GM20000 (cell line): Measurements from ENCODE around the gene ALG14.

ENCODE experiments used
- DNase-seq: peaks from one replicate; pipeline ENCODE4 v3.0.0; 2012; ENCODE audit warnings: low spot score
- TF ChIP-seq, protein P1 (sequence below): IDR thresholded peaks from 2 replicates; pipeline ENCODE4 v1.5.1; 2012; ENCODE audit warnings: mild to moderate bottlenecking, control low read depth; ENCODE audit errors: extremely low read depth, missing control alignments

Gene ALG14

DNA sequence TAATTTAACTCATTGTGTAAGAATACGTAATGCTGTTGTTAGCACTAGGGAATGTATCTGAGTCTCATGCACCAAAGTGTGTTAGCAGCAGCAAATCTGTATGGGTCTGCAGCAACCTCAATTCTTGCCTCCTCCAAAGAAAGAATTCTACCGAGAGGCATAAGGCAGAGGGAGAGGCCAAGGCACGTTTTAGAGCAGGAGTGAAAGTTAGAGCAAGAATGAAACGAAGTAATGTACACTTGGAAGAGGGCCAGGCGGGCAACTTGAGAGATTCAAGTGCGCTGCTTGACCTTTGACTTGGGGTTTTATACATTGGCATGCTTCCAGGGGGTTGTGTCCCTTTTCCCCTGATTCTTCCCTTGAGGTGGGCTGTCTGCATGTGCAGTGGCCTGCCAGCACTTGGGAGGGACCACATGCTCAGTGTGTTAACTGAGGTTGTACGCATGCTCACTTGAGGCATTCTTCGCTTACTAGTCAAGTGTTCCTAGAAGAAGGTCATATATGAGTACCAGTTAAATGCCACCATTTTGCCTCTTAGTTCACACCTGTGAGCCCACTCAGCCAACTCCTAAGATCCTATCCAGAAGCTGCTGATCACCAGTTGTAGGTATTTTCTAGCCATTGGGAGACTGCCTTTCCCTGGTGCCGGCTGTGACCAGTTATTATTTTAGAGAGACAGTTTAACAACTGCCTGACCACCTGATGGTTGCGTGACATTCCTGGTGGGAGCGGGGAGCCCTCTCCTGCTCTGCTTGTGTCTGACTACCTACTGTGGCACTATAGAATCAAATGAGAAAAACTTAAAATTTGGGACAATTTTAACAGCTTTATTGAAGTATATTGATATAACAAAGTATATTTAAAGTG, 143.2 kb downstream of the ALG14 start:
- no peak for DNase-seq
- TF ChIP-seq, protein P1, sequence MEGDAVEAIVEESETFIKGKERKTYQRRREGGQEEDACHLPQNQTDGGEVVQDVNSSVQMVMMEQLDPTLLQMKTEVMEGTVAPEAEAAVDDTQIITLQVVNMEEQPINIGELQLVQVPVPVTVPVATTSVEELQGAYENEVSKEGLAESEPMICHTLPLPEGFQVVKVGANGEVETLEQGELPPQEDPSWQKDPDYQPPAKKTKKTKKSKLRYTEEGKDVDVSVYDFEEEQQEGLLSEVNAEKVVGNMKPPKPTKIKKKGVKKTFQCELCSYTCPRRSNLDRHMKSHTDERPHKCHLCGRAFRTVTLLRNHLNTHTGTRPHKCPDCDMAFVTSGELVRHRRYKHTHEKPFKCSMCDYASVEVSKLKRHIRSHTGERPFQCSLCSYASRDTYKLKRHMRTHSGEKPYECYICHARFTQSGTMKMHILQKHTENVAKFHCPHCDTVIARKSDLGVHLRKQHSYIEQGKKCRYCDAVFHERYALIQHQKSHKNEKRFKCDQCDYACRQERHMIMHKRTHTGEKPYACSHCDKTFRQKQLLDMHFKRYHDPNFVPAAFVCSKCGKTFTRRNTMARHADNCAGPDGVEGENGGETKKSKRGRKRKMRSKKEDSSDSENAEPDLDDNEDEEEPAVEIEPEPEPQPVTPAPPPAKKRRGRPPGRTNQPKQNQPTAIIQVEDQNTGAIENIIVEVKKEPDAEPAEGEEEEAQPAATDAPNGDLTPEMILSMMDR, result no peak

DNA sequence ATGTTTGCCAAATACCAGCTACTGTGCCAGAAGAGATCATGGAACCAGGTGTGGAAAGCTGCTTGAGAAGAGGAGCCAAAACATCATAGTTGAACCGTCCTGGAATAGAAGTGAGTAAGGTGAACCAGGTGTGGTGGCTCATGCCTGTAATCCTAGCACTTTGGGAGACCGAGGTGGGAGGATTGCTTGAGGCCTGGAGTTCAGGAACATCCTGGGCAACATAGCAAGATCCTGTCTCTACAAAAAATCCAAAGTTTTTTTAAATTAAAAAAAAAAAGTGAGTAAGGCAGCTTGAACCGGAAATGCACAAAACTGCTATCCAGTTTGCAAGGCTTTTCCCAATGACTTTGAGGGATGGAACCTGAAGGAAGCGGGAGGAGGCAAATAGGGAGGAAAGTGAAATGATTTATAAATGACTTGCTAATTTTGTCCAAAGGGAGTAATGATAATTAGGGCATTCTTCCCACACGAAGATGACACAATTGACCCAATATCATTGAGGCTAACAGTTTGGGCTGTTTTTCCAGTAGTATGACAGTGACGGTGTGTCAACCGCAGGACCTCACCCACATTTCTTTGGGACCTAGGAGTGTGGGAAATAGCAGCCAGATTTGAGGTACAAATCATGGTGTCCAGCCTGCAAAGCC, 144.3 kb downstream of the ALG14 start:
- no peak for DNase-seq
- TF ChIP-seq, protein P1, result no peak

DNA sequence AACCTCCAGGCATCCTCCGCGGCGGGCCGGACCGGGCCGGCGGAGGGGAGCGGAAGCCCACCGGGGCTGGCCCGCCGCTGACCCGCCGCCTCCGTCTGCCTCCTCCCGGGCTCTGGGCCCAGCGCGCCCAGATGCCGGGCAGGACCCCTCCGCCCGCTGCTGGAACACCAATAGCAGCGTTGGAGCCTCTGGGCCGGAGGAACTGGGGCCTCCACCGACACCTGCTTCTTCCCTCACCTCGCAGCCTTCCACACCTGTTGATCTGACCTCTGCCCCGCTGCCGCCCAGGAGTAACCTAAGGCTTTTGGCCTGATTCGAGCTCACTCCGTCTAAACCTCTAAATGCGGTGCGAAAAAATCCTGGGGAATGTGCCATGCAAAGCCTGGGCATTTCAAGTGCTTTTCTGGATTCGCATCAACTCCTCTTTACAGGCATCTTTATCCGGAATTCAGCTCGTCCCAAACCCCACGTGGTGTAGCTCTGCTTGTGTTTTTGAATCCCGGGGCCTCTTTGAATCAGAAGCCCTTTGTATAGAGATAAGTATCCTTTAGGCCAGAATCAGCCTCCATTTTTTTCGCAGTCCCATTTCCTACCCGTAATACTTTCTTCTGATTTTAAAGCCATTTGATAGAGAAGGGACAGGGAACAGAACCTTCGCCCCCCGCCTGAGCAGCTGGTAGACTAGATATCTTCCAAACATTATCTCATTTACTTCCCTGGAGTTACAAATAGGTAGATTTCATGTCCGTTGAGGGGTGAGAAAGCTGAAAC, 145.2 kb downstream of the ALG14 start:
- TF ChIP-seq, protein P1, result no peak

DNA sequence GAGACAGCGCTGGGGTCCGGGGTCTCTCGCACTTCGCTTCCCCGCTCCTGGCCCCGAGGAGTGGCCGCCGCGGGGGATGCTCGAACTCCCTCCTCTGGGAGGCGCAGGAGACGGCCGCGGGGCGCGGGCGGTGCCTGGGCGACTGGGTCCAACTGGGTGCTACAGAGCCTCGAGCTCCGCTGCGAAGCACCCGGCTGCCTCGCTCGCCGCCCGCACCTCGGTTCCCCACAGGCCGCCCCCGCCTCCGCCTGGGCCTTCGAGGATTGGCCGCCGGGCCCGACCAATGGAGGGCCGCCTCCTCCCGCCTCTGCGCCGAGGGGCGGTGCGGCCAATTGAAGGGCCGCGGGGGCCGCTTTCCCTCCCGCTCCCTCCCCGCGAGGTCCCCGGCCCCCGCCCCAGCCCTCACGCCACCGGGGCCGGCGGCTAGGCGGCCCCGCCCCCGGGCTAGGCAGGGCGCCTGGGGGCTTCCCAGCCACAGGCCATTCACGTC, 145.8 kb downstream of the ALG14 start, which contains the start of gene CNN3:
TSS of gene CNN3 (minus strand) at position 196 of the 490 bp plus-strand sequence. CDS start 216 bp downstream, outside the sequence.
- DNase-seq, result peak; percentile 96
- TF ChIP-seq, protein P1, result no peak

More for the DNA sequence above, 145.2 kb downstream of the ALG14 start:
- DNase-seq, result no peak

DNA sequence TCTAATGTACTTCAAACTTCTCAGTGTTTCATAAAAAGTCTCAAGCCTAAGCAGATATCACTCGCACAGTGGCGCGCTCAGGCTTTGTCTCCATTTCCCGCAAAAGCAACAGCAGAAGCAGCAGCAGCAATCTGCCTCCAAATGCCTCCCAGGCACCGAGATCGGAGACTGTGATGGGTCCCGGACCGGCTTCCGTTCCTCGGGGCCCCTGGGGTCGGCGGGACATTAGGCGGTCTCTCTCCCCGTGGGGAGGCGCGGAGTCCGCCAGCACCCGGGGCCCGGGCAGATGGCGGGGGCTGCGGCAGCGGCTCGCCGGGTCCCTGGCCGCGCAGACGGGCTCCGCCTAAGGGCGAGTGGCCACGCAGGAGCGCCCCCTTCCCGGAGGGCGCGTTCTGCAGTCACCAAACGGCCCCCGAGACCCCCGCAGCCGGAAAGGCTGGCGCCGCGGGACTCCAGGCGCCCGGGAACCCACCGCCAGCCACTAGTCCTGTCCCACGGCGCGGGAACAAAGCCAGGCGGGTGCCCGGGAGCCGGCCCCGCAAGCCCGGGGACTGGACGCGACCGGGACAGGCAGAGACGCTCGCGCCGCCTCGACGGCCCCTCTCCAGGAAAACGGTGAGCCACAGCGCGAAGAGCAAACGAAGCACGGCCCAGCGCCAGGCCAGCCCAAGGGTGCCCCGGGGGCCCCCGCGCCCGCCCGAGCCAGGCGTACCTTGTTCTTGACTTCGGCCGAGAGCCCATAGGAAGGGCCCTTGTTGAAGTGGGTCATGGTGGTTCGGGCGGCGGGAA, 146.4 kb downstream of the ALG14 start:
- TF ChIP-seq, protein P1, result no peak
- DNase-seq, result peak; percentile 75

DNA sequence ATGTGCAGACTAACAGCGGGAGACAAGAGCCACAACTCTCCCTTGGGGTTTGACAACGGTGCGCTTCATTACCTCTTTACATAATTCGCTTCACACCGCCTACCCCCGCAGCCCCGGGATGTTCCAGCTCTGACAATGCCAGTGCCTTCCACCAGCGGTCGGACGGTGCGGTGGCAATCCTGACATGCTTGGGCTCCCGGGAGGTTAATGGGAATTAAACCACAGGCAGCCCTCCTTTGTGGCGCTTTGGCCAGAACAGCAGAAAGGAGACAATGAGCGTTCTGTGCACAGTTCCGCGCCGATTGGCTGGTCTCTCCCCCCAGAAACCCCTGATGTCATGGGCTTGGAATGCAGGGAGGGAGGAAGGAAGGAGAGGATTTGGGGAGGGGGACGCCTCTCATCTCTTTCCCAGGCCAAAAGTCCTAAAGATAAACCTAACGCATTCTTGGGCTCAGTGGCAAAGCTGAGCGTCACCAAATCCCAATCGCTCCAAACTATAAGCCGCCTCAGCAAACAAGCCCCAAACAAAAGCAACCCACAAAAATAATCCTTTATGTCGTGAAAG, 147.1 kb downstream of the ALG14 start:
- TF ChIP-seq, protein P1, result no peak
- peak; percentile 43 for DNase-seq
